Sigmoid colon (tissue), 4 donors: ENCODE results near the gene TBX5.

Source experiments
- EP300 ChIP-seq, 4 donors: sonication (generic); formaldehyde crosslinking; IDR thresholded peaks; one replicate each; pipeline ENCODE4 v1.6.1; 2017; ENCODE audit warnings: antibody characterized with exemption in 4 of 4
- POLR2A ChIP-seq, 2 donors: fragments of 450-650 bp; IDR thresholded peaks; one replicate each; pipeline ENCODE4 v1.6.1; 2016; ENCODE audit warnings: antibody characterized with exemption in 2 of 2, mild to moderate bottlenecking in 2 of 2, moderate library complexity in 2 of 2
- TF ChIP-seq, protein P1 (sequence below), 4 experiments: fragments of 450-650 bp in 3 of 4; fragments of 200-600 bp in 1 of 4; IDR thresholded peaks; one replicate each; pipeline ENCODE4 v1.5.1; 2016 to 2019; ENCODE audit warnings: antibody characterized with exemption in 4 of 4, mild to moderate bottlenecking in 3 of 4, moderate library complexity in 2 of 4

DNA sequence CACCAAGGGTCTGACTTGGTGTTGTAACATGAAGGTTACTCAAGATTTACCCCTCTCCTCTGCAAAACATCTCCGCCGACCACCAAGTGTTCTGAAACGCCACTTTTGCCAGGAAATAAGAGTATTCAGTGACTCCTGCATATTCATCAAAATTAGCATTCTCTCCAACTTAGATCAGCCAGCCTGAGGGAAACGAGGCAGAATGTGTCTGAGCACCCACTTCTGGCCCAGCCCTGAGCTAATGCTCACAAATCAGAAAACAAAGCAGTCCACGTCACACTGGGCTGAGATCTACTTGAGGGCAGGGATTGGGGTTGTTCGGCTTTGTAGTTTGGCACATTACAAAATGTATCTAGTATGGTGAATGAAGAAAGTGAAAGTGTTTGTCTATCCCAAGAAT, 64.3 kb downstream of the TBX5 start:
- TF ChIP-seq POLR2A (IDR thresholded peaks at IDR 0.05), result no peak
- TF ChIP-seq, protein P1, sequence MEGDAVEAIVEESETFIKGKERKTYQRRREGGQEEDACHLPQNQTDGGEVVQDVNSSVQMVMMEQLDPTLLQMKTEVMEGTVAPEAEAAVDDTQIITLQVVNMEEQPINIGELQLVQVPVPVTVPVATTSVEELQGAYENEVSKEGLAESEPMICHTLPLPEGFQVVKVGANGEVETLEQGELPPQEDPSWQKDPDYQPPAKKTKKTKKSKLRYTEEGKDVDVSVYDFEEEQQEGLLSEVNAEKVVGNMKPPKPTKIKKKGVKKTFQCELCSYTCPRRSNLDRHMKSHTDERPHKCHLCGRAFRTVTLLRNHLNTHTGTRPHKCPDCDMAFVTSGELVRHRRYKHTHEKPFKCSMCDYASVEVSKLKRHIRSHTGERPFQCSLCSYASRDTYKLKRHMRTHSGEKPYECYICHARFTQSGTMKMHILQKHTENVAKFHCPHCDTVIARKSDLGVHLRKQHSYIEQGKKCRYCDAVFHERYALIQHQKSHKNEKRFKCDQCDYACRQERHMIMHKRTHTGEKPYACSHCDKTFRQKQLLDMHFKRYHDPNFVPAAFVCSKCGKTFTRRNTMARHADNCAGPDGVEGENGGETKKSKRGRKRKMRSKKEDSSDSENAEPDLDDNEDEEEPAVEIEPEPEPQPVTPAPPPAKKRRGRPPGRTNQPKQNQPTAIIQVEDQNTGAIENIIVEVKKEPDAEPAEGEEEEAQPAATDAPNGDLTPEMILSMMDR (IDR thresholded peaks at IDR 0.05), result no peak
- no peak for TF ChIP-seq EP300 (IDR thresholded peaks at IDR 0.05)
